GM19240 (cell line): ENCODE results near the gene ZNF574.

Experiments
- DNase-seq: peaks from one replicate; pipeline ENCODE4 v3.0.0; 2011; ENCODE audit warnings: low spot score; ENCODE audit not compliant: insufficient read length

The ZNF574 gene

GRCh38 chr19:42080764-42081375 lies 4.9 kb downstream of the ZNF574 start:
- no peak for DNase-seq

DNA sequence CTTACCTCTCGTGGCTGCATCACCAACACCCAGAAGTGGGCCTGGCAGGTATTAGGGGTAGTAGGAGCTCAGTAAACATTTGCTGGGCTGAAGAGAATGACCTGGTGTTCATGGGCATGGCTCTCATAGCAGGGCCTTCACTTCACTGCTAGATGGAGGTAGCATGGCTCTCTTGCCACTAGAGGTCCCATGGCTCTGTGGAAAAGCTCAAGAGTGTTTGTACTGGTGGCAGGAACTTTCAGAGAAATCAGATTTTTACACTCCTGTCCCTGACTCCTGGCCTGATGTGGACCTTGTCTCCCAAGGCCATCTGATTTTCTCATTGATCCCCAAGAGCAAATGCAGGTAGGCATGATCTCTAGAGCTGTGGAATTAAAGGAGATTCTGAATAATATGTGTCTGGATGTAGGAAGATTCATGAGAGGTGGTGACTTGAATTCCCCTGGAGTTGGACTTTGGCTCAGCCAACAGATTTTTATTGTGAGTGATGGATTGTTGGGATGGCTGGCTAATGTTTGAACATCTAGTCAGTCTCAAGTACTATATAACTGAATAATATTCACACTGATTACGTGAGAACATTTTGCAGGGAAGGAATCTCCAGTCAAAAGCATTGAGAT lies 5.7 kb downstream of the ZNF574 start:
- no peak for DNase-seq

- DNase-seq: no peak
These were observed 7.6 kb downstream of the ZNF574 start for GRCh38 chr19:42083537-42083936.

GRCh38 chr19:42086188-42086736 lies 10.3 kb downstream of the ZNF574 start:
- no peak for DNase-seq

- no peak for DNase-seq
These were observed 11.0 kb downstream of the ZNF574 start for GRCh38 chr19:42086770-42087550.

DNA sequence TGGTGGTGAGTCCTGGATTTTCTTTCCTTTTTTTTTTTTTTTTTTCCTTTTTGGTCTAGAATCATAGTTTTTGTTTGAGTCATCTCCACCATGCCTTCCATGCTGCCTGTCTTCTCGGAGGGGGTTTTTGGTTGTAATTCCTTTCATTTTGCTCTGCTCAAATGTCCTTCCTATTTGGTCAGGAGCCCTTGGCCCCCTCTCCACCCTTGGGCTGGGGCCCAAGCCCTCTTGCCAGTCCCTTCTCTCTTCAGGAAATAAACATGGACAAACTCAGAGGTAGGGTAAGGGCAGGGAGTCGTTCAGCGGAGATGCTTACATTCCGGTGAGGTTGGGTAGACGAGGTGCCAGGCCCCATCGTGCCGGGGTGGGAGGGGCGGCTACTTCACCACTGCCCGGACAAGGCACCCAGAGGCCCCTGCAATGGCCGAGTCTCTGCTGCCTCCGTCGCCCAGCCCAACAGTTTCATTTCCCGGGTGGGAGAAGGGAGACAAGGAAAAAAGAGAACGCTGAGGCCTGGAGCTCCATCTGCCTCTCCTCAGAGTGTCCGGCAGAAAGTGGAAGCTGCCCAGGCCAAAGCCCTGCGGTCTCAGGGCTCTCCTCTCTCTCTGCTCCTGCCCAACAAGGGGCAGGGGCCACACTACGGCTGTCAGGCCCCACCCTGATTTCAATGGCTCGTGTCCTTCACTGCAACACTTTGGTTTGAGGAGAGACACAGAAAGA lies 12.7 kb downstream of the ZNF574 start:
- no peak for DNase-seq

GRCh38 chr19:42089191-42089750 lies 13.3 kb downstream of the ZNF574 start:
- DNase-seq: no peak

DNA sequence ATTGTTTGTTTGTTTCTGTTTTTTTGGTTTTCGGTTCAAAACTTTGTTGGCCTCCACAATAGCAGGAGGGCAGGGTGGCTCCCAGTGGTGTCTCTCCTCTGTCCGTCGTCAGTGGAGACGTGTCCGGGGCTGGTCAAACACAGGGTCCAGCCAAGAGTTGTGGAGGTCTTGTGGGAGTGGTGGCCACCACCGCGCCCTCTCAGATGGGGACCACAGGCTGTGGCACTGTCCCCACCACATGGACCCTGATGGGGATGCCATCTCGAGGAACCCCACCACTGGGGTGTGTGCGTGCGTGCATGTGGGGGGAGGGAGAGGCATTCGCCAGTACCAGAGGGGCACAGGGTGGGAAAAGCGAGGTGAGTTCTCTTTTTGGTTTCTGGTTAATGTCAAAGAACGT lies 13.8 kb downstream of the ZNF574 start:
- no peak for DNase-seq

- no peak for DNase-seq
These were observed 14.7 kb downstream of the ZNF574 start for GRCh38 chr19:42090672-42091071.

DNA sequence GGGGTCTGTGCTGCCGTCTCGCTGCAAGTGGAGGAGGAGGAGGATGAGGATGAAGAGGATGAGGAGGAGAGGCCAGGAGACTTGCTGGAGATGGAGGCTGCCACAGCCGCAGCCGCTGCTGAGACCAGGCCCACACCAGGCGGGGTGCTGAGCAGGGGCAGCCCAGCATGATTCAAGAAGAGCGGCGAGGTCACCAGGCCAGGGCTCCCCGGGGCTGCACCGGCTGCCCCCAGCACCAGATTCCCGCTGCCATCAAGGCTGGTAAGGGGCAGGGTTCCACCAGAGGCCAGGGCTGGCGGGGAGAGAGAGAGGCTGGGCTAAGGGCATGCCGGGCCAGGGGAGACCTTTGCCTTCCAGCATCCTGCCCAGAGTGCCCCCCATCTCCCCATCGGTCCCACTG lies 15.3 kb downstream of the ZNF574 start:
- DNase-seq: no peak

GRCh38 chr19:42091742-42092141 lies 15.8 kb downstream of the ZNF574 start:
- DNase-seq: no peak

- DNase-seq: no peak
These were observed 16.4 kb downstream of the ZNF574 start for GRCh38 chr19:42092350-42092749.

DNA sequence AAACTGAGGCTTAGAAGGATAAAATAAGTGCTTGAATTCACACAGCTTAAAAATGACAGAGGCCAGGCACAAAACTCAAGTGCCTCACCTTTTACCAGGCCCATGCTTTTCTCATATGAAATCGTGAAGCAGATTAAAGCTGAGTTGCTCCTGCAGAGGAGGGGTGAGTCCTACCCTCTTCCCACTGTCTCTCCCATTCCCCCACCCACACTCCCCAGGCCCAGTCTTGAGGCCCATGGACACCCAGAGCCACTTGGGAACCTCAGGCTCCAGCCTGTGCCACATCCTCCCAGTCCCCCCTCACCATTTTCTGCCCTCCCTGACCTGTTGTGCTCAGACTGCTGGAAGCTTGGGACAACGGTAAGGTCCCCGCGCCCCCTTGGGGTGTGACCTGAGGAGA lies 17.5 kb downstream of the ZNF574 start:
- DNase-seq: no peak

GRCh38 chr19:42093926-42094325 lies 18.0 kb downstream of the ZNF574 start:
- DNase-seq: no peak

GRCh38 chr19:42095142-42095813 lies 19.3 kb downstream of the ZNF574 start:
- DNase-seq: no peak

DNA sequence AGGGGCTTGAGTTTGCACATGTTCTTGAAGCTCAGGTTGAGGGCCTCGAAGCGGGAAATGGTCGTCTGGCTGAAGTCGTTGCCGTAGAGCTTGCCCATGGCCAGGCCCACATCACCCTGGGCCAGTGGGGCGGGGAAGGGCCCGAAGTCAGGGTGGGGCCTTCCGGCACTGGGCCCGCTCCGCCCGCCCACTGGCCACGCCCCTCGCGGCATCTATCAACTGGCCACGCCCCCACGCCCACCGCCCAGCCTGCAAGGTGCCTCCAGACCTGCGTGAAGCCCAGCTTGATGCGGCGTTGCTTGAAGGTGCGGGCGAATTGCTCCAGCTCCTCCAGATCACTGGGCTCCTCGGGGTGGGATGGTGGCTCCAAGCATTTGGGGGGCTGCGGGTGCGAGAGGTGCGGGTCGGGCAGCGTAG lies 19.9 kb downstream of the ZNF574 start:
- no peak for DNase-seq

DNA sequence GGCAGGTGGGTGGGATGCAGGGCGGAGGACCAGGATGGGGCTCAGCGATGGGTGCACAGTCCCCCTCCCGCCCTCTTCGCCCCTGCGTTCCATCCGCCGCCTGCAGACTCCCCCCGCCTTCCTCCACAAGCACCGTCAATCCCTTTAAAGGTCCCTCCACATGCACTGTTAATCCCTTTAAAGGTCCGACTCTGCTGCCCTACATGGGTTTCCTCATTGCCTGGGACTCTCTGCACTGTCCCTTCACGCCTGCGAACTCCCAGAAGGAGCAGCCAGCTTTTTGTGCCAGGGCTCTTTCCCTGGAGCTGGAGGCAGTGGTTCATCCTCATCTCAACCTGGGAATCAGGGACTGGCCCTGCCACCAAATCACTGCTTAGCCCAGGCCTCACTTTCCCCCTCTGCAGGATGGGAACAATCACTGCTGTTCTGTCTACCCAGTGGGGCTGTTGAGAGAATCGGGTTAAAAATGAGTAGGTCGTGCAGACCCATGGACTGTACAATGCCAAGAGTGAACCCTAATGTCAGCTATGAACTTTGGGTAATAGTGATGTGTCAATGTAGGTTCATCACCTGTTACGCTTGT lies 20.4 kb downstream of the ZNF574 start:
- DNase-seq: no peak

- DNase-seq: no peak
These were observed 21.5 kb downstream of the ZNF574 start for GRCh38 chr19:42097461-42097860.

DNA sequence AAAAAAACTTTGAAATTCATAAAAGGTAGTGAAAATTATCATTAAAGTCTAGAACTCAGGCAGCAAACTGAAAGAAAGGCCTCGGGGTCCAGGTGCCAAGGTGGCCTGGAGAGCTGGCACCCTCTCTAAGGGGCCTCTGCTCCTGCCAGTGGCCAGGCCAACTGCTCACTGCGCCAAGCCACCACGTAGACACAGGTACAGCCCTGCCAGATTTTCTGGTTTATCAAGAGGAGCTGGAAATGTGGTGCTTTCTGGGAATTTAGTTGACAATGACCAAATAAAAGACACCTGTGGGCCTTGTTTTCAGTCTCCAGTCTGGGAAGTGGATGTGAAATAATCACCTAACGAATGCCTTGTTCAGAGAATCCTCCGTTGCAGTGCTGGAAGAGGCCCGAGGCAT lies 22.8 kb downstream of the ZNF574 start:
- DNase-seq: no peak

DNA sequence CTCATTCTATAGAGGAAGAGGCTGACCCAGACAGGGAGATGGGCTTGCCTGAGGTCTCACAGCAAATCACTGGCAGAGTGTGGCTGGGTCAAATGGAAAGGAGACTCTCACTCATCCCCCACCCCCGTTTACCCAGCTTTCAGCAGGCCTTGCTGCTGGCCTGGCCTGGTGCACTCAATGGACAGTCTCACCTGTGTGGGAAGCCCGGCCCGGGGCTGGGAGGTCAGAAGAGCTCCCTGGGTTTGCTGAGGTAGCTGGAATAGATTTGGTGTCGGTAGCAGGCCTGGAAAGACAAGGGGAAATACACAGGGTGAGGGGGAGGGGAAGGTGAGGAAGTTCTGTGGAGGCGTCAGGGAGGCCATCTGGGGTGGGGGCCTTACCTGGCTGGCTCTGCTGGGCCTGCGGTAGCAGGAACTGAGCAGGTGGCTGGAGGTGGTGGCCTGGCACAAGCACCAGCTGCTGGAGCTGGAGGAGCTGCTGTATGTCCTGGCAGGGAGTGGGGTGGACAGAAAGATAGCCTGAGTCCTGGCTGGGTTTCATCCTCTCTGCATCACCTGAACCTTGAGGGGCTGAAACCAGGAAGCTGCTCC lies 23.5 kb downstream of the ZNF574 start:
- no peak for DNase-seq
